IMR-90 (cell line): Measurements from ENCODE around the gene SPPL2B. TPM values are rescaled to one million over a fixed set of nuclear protein-coding genes. Genes with fewer than 3 reads are reported as not detected.

Experiments used
- ATAC-seq: fragments of 200-7000 bp; cut with Tn5 transposase; 2 replicates; pipeline ENCODE4 v1.9.1; 2020; ENCODE audit warnings: low read depth, mild to moderate bottlenecking, moderate library complexity
- BruUV-seq: library from RNA; stranded (reverse); fragments of 400-500 nt; replicated peaks from 2 replicates; lab custom pipeline; 2021; lab: Mats Ljungman, UMichigan
- CTCF ChIA-PET: fragments of 300-600 bp; formaldehyde crosslinking; extraction: SDS; loops from one replicate; lab custom pipeline; 2021; ENCODE audit warnings: antibody characterized with exemption; lab: Yijun Ruan, JAX
- POLR2A ChIA-PET: fragments of 300-600 bp; sonication (Branson Sonifier 250); formaldehyde crosslinking; loops from one replicate; lab custom pipeline; 2022; ENCODE audit warnings: antibody characterized with exemption; ENCODE audit not compliant: unreplicated experiment; lab: Charles Lee
- DNase-seq: peaks from one replicate; pipeline ENCODE4 v3.0.0; 2013
- H2AFZ ChIP-seq: replicated peaks from 2 replicates; pipeline ENCODE3; 2013; ENCODE audit warnings: low read length, mild to moderate bottlenecking; ENCODE audit not compliant: poor library complexity
- H2AK5ac ChIP-seq: 2 replicates; pipeline ENCODE4 v1.6.1; 2013; ENCODE audit warnings: low read depth, low read length, inconsistent platforms
- H2AK9ac ChIP-seq: replicated peaks from 2 replicates; pipeline ENCODE3; 2013; ENCODE audit warnings: mild to moderate bottlenecking, low read depth, low read length, moderate library complexity; ENCODE audit not compliant: poor library complexity
- H2BK120ac ChIP-seq: 2 replicates; pipeline ENCODE4 v1.6.1; 2013; ENCODE audit warnings: low read depth, low read length, inconsistent platforms
- H2BK15ac ChIP-seq: 3 replicates; pipeline ENCODE4 v1.6.1; 2013; ENCODE audit warnings: low read depth, low read length, inconsistent platforms
- H2BK20ac ChIP-seq: 2 replicates; pipeline ENCODE4 v1.6.1; 2013; ENCODE audit warnings: low read depth, mild to moderate bottlenecking, inconsistent platforms, low read length, moderate library complexity
- H2BK5ac ChIP-seq: 2 replicates; pipeline ENCODE4 v1.6.1; 2013; ENCODE audit warnings: mild to moderate bottlenecking, low read depth, low read length, inconsistent platforms; ENCODE audit not compliant: poor library complexity, severe bottlenecking
- H3K14ac ChIP-seq: replicated peaks from 2 replicates; pipeline ENCODE4 v1.6.1; 2013; ENCODE audit warnings: low read depth, low read length, inconsistent platforms
- H3K18ac ChIP-seq: 2 replicates; pipeline ENCODE4 v1.6.1; 2013; ENCODE audit warnings: low read depth, low read length, control low read depth
- H3K23ac ChIP-seq: 2 replicates; pipeline ENCODE4 v1.6.1; 2013; ENCODE audit warnings: low read depth, low read length, inconsistent platforms
- H3K27ac ChIP-seq: 2 replicates; pipeline ENCODE4 v1.5.1; 2013; ENCODE audit warnings: mild to moderate bottlenecking, control low read depth, low read length; ENCODE audit not compliant: insufficient read depth
- H3K27me3 ChIP-seq: 2 replicates; pipeline ENCODE4 v1.6.1; 2013; ENCODE audit warnings: low read length; ENCODE audit not compliant: control insufficient read depth, insufficient read depth
- H3K36me3 ChIP-seq: 2 replicates; pipeline ENCODE4 v1.6.1; 2013; ENCODE audit warnings: low read length, mixed read lengths; ENCODE audit not compliant: control insufficient read depth, insufficient read depth
- H3K4ac ChIP-seq: 2 replicates; pipeline ENCODE4 v1.6.1; 2013; ENCODE audit warnings: low read depth, low read length, inconsistent platforms
- H3K4me1 ChIP-seq: 2 replicates; pipeline ENCODE4 v1.6.1; 2013; ENCODE audit warnings: low read length, mixed read lengths; ENCODE audit not compliant: control insufficient read depth, insufficient read depth
- H3K4me2 ChIP-seq: 2 replicates; pipeline ENCODE4 v1.6.1; 2013; ENCODE audit warnings: low read depth, mild to moderate bottlenecking, control low read depth, low read length, moderate library complexity
- H3K4me3 ChIP-seq: 2 replicates; pipeline ENCODE4 v1.5.1; 2013; ENCODE audit warnings: low read depth, mild to moderate bottlenecking, control low read depth, low read length, moderate library complexity; ENCODE audit not compliant: insufficient read depth
- H3K56ac ChIP-seq: 2 replicates; pipeline ENCODE4 v1.6.1; 2013; ENCODE audit warnings: low read length, inconsistent platforms; ENCODE audit not compliant: insufficient read depth; ENCODE audit errors: extremely low read depth
- H3K79me1 ChIP-seq, 2 experiments: 2 replicates each; pipeline ENCODE4 v1.6.1; 2013; ENCODE audit warnings: low read length in 2 of 2, inconsistent platforms in 1 of 2, low read depth in 1 of 2
- H3K9ac ChIP-seq: 2 replicates; pipeline ENCODE4 v1.6.1; 2013; ENCODE audit warnings: low read depth, low read length, control low read depth
- H3K9me1 ChIP-seq: 2 replicates; pipeline ENCODE4 v1.6.1; 2013; ENCODE audit warnings: low read length, inconsistent platforms; ENCODE audit not compliant: insufficient read depth
- H3K9me3 ChIP-seq: 2 replicates; pipeline ENCODE4 v1.6.1; 2013; ENCODE audit warnings: low read length; ENCODE audit not compliant: control insufficient read depth, insufficient read depth
- H4K20me1 ChIP-seq: 2 replicates; pipeline ENCODE4 v1.6.1; 2013; ENCODE audit warnings: low read length, inconsistent platforms; ENCODE audit not compliant: insufficient read depth
- H4K5ac ChIP-seq: 2 replicates; pipeline ENCODE4 v1.6.1; 2013; ENCODE audit warnings: mild to moderate bottlenecking, low read depth, low read length, control low read depth
- H4K8ac ChIP-seq, 2 experiments: 2 replicates each; pipeline ENCODE4 v1.6.1; 2013; ENCODE audit warnings: low read depth in 2 of 2, low read length in 2 of 2, control low read depth in 1 of 2, inconsistent platforms in 1 of 2
- H4K91ac ChIP-seq: 2 replicates; pipeline ENCODE4 v1.6.1; 2013; ENCODE audit warnings: low read depth, low read length, inconsistent platforms; ENCODE audit not compliant: insufficient read depth
- MAFK ChIP-seq: IDR thresholded peaks from 2 replicates; pipeline ENCODE4 v1.6.1; 2012; ENCODE audit warnings: low read depth, low read length, improper control_type of control experiment
- WGBS, 2 experiments: methylation state at CpG; one replicate each; pipeline versions ENCODE4 v1.1.5 to v1.1.7; 2013; ENCODE audit warnings: missing lambda C conversion rate in 2 of 2; ENCODE audit not compliant: insufficient read length in 1 of 2; ENCODE audit errors: extremely low coverage in 2 of 2; 5-methylcytosine and 5-hydroxymethylcytosine counted together
- dilution Hi-C: fragments of 300-500 bp; cut with HindIII; formaldehyde crosslinking; loops from one replicate; pipeline ENCODE4 v1.14.3; 2018; ENCODE audit warnings: low sequenced_read_pairs; ENCODE audit not compliant: unreplicated experiment
- in situ Hi-C: fragments of 300-500 bp; cut with MboI; formaldehyde crosslinking; loops from 3 replicates; pipeline ENCODE4 v1.14.3; 2019; ENCODE audit warnings: low sequenced_read_pairs, inconsistent platforms, mixed read lengths
- intact Hi-C: fragments of 100-400 bp; cut with micrococcal nuclease; formaldehyde crosslinking; loops from 2 replicates; pipeline ENCODE4 v1.10.0; 2022
- polyA plus RNA-seq, 3 experiments: library from polyadenylated mRNA; depleted of rRNA; stranded (reverse); fragments of >200 nt; gene quantifications; 2 replicates each; pipeline ENCODE4 v1.2.3, GENCODE V29; 2012; ENCODE audit warnings: low replicate concordance in 1 of 3
- total RNA-seq: library from RNA; depleted of rRNA; stranded (reverse); fragments of >200 nt; gene quantifications from 2 replicates; pipeline ENCODE4 v1.2.3, GENCODE V29; 2012

Gene SPPL2B
- total and polyA plus RNA-seq, 2 of the 4 experiments (the other 2 are of a cell fraction) = 3.4 to 45.7 TPM

DNA sequence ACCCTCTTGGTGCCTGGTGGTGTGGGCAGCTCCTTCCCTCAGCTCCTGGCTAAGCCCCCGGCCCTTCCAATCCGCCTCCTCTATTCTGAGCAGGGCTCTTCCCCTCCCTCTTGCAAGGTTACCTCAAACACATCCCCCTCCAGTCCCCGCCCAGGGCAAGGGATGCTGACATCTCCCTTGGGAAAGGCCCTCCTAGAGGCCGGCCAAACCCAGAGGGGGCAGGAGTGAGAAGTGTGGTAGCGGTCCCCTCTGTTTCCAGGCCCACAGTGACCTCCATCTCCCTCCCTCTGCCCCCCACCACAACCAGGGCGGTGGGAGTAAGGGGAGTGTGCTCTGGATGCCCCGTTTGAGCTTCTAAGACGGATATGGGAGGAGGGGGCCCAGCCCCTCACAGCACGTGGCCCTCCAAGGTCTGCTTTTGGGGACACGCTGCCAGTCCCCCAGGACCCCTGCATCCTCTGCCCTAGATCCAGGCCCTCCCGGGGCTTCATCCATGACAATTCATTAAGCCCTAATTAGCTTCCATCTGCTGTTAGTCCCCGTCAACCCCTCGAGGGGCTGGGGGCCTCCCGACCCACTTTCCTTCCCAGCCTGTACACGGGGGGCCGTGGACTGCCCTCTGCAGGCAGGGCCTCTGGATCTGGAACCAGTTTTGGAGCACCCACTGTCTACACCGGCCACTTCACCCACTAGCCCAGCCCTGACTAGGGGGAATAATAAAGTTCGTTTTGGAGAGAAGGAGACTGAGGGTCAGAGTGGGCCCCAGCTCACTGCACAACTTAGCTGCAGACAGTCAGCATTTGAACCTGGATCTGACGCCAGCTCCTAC, 22.8 kb upstream of the SPPL2B start:
- no peak overlapping the region for H4K8ac ChIP-seq
- 0 out of 2 replicates have a peak, but pooled peaks cover 8% of the 10 kb centered on the region for H4K20me1 ChIP-seq
- TF ChIP-seq MAFK = no peak
- peaks cover 8% of the 10 kb centered on the region; the same call in 1 of the 2 replicates for H3K4me1 ChIP-seq
- intact Hi-C loops (no loop called here), in situ Hi-C loops (no loop called here), dilution Hi-C loops (no loop called here)
- no peak overlapping the region for H3K9ac ChIP-seq
- no peaks in the 10 kb centered on the region for H3K36me3 ChIP-seq
- peaks cover 56% of the 10 kb centered on the region for H3K27me3 ChIP-seq
- no peak overlapping the region for H3K4ac ChIP-seq
- no peak overlapping the region for H3K4me2 ChIP-seq
- H2AK5ac ChIP-seq = no peak overlapping the region
- H3K9me1 ChIP-seq = no peaks in the 10 kb centered on the region
- ATAC-seq = no peak
- no peak for DNase-seq
- no peak overlapping the region for H3K14ac ChIP-seq
- no peak overlapping the region for H2BK120ac ChIP-seq
- WGBS, 2 experiments = no CpG with 5 or more reads among the region's 19 CpGs
- no peak overlapping the region for H3K4me3 ChIP-seq
- no peak overlapping the region for H4K5ac ChIP-seq
- H3K23ac ChIP-seq = no peak overlapping the region
- H2BK15ac ChIP-seq = no peak overlapping the region
- POLR2A ChIA-PET = no interaction called here
- no peak overlapping the region for H3K18ac ChIP-seq
- H2AFZ ChIP-seq = no peak overlapping the region
- H2BK20ac ChIP-seq = no peak overlapping the region
- H3K56ac ChIP-seq = no peak overlapping the region
- H3K27ac ChIP-seq = no peak overlapping the region
- no peak overlapping the region for H2BK5ac ChIP-seq
- no peaks in the 10 kb centered on the region for H3K79me1 ChIP-seq
- CTCF ChIA-PET = no interaction called here
- H3K9me3 ChIP-seq = no peaks in the 10 kb centered on the region; the same call in 1 of the 2 replicates
- H4K91ac ChIP-seq = no peak overlapping the region
- no TSS peak for BruUV-seq
- H2AK9ac ChIP-seq = no peak overlapping the region
